Measurements from ENCODE around the gene SMLR1. TPM values are rescaled to one million over a fixed set of nuclear protein-coding genes. Genes with fewer than 3 reads are reported as not detected.
A peak's percentile ranks its signal among the peaks of the same experiment; 100 is the strongest.

SMLR1 gene
- total RNA-seq, 1 donor from 2014 or later = not detected

GRCh38 chr6:130783416-130784107 lies 43.6 kb upstream of the SMLR1 start:
- H3K27me3 Mint-ChIP-seq (ENCODE audit: low read depth) = no peaks in the 10 kb centered on the region
- DNase-seq (ENCODE audit: low spot score in 2 of 2, unreplicated experiment in 2 of 2) = no peak
- no peaks in the 10 kb centered on the region for H3K36me3 Mint-ChIP-seq
- no peak overlapping the region for H3K4me3 Mint-ChIP-seq
- no peak for TF ChIP-seq CTCF (IDR thresholded peaks at IDR 0.05; ENCODE audit: unreplicated experiment)
- peaks cover 30% of the 10 kb centered on the region for H3K4me1 Mint-ChIP-seq
- peaks cover 25% of the 10 kb centered on the region for H3K9me3 Mint-ChIP-seq
- peak overlapping the region; percentile 62 for H3K27ac Mint-ChIP-seq

GRCh38 chr6:130787726-130788500 lies 39.3 kb upstream of the SMLR1 start:
- TF ChIP-seq CTCF (IDR thresholded peaks at IDR 0.05; ENCODE audit: unreplicated experiment) = no peak
- H3K9me3 Mint-ChIP-seq = peaks cover 5% of the 10 kb centered on the region

GRCh38 chr6:130788954-130789353 lies 38.3 kb upstream of the SMLR1 start:
- Mint-ChIP-seq H3K9me3 (peaks cover 5% of the 10 kb centered on the region), H3K27ac (no peak overlapping the region), H3K4me3 (no peak overlapping the region), H3K27me3 (ENCODE audit: low read depth) (no peaks in the 10 kb centered on the region), H3K36me3 (no peaks in the 10 kb centered on the region), H3K4me1 (peaks cover 27% of the 10 kb centered on the region)
- TF ChIP-seq CTCF (IDR thresholded peaks at IDR 0.05; ENCODE audit: unreplicated experiment) = no peak
- no peak for DNase-seq (ENCODE audit: low spot score in 2 of 2, unreplicated experiment in 2 of 2)

More at GRCh38 chr6:130787726-130788500, 39.3 kb upstream of the SMLR1 start:
- no peak overlapping the region for H3K27ac Mint-ChIP-seq
- H3K27me3 Mint-ChIP-seq (ENCODE audit: low read depth) = no peaks in the 10 kb centered on the region
- H3K4me1 Mint-ChIP-seq = peaks cover 28% of the 10 kb centered on the region
- H3K36me3 Mint-ChIP-seq = no peaks in the 10 kb centered on the region
- DNase-seq (ENCODE audit: low spot score in 2 of 2, unreplicated experiment in 2 of 2) = no peak
- no peak overlapping the region for H3K4me3 Mint-ChIP-seq

- peaks cover 5% of the 10 kb centered on the region for H3K36me3 Mint-ChIP-seq
- no peak for DNase-seq (ENCODE audit: low spot score in 2 of 2, unreplicated experiment in 2 of 2)
- no peak overlapping the region for H3K27ac Mint-ChIP-seq
- no peak overlapping the region for H3K4me3 Mint-ChIP-seq
- H3K9me3 Mint-ChIP-seq = peaks cover 19% of the 10 kb centered on the region
- peaks cover 40% of the 10 kb centered on the region for H3K4me1 Mint-ChIP-seq
- TF ChIP-seq CTCF (IDR thresholded peaks at IDR 0.05; ENCODE audit: unreplicated experiment) = no peak
- H3K27me3 Mint-ChIP-seq (ENCODE audit: low read depth) = no peaks in the 10 kb centered on the region
Observed at GRCh38 chr6:130794010-130794697, 33.1 kb upstream of the SMLR1 start.

GRCh38 chr6:130794738-130795137 lies 32.5 kb upstream of the SMLR1 start:
- Mint-ChIP-seq H3K27ac (no peak overlapping the region), H3K4me1 (peaks cover 40% of the 10 kb centered on the region), H3K36me3 (peaks cover 9% of the 10 kb centered on the region), H3K4me3 (no peak overlapping the region), H3K9me3 (peaks cover 25% of the 10 kb centered on the region), H3K27me3 (ENCODE audit: low read depth) (no peaks in the 10 kb centered on the region)
- no peak for TF ChIP-seq CTCF (IDR thresholded peaks at IDR 0.05; ENCODE audit: unreplicated experiment)
- no peak for DNase-seq (ENCODE audit: low spot score in 2 of 2, unreplicated experiment in 2 of 2)

Data from mesothelial cell of epicardium (in vitro differentiated cells).